CD1c-positive myeloid dendritic cell (primary cell): ENCODE measurements around the gene PLEKHA6.

ENCODE experiments used
- DNase-seq: peaks from one replicate; pipeline ENCODE4 v3.0.0-alpha.2; 2016; ENCODE audit errors: extremely low spot score

PLEKHA6 gene

GRCh38 chr1:204263254-204263910 lies 96.3 kb downstream of the PLEKHA6 start:
- no peak for DNase-seq

DNA sequence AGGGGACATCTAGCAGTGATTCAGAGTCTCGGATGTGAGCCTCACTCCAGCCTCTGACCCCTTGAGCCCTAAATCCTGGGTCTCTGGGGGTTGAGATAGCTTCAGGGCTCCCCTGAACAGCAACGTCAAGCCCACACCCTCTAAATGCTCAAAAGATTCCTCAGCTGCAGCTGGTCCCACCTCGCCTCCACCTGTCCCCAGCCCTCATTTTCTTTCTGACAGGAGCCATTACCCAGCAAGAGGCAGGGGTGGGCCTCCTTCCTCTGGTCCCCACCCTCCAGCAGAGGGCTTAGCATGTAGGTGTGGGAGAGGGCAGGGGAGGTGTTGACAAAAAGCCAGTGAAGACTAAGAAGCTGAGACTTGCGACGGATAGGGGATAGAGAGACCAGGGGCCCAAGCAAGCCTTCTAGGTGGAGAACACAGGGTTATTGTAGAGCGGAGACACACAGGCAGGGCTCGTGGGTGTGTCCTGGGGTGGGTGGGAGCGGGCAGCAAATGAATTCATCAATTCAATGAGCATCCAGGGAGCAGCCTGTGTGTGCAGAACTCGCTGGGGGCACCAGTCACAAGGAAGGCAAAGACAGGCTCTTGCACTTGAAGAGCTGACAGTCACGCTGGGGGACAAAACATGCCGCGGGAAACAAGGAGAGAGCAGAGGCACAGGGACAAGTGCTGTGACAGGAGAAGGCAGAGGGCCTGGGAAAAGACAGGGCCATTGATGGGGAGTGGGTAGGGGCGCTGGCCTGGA lies 97.0 kb downstream of the PLEKHA6 start:
- no peak for DNase-seq

GRCh38 chr1:204261746-204262505 lies 97.8 kb downstream of the PLEKHA6 start:
- no peak for DNase-seq

GRCh38 chr1:204261266-204261665 lies 98.5 kb downstream of the PLEKHA6 start:
- DNase-seq: no peak

DNA sequence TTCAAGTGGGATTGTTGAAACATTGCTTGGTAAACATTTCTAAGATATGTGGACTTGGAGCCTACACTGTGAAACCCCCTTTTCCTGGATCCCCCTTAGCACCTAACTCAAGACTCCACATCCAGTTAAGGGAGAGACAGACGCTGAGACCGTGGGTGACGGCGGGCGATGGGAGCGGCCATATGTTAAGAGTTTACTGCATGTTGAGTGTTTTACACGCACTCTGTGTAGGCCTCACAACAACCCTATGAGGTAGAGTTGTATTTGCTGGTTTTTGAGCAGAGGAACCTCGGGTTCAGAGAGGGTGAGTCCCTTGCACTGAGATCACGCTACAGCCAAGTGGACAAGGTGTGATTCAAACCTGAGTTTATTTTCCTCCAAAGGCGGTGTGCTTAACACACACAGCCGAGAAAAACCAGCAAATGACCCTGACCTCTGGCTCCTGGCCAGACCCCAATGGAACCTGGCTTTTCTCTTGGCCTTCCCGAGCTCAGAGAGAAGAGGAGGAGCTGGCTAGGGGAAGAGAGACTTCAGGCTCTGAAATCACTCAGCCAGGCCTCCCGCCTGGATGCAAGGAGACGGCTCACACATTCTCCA lies 99.0 kb downstream of the PLEKHA6 start:
- no peak for DNase-seq

DNA sequence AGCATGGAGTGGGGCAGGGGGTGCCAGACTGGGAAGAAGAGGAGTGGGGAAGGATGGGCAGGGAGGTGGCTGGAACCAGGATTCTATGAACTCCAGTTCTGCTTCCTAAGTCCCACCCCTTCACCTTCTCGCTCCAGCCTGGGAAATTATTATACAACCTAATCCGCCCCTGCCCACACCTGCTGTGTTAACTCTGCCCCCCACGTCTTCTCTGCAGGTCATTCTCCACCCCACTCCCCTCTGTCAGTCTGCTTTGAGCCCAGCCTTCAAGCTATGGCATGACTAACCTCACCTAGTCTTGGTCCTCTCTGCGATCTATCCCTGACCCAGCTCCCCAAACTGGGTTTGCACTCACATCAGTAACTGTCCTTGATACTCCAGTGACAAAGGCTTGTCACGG lies 99.9 kb downstream of the PLEKHA6 start:
- DNase-seq: no peak

GRCh38 chr1:204259196-204259595 lies 100.5 kb downstream of the PLEKHA6 start:
- DNase-seq: no peak

DNA sequence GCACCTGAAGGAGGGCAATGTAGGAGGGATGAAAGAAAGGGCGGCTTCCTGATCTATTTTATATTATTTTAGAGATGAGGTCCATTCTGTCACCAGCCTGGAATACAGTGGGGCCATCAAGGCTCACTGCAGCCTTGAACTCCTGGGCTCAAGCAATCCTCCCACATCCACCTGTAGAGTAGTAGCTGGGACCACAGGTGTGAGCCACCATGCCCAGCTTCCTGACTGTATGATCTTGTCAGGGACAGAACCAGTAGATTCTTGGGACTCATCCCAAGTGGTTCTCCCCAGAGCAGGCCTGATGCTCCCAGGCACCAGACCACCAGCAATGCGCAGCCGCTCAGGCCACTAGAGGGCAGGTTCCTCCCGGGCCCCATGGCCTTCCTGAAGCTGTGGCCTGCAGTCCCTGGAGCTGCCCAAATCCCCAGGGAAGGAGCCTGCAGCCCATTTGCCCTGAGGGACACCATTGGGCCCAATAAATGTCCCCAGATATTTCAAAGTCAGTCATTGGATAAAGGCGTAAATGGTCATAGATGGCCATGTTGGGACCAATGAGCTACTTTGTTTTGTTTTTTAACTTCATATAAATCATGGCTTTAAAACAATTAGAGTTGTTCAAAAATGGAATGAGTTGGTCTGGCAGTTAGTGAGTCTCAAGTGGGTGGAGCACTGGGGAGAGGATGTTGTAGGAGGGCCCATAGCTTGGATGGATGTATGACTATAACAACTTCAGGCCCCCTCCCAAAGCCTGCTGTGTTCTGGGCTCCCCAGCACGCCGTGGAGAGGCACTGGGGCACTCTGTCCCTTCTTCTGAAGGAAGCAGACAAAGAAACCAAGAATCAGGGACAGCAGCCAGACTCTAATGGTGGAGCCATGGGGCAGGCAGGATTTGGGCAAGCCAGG lies 101.3 kb downstream of the PLEKHA6 start:
- DNase-seq: peak; percentile 53

DNA sequence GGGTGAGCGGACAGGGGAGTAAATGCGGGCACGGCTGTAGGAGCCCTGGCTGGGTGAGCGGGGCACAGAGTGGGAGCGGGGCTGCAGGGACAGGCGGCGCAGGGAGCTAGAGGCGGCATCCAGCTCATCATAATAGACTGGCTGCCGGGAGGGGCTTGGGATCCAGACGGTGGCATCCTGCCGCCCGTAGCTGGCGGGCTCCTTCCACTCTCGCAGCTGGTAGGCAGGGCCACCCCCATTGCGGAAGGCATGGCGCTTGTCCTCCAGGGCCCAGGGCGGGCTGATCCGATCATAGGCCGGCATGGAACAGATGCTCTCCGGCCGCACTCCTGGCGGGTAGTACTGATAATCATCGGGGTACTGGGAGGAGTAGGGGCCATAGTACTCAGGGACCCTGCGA lies 102.3 kb downstream of the PLEKHA6 start:
- DNase-seq: no peak

- DNase-seq: no peak
Measured at GRCh38 chr1:204256531-204256930, 103.2 kb downstream of the PLEKHA6 start.

- DNase-seq: no peak
Measured at GRCh38 chr1:204255966-204256365, 103.8 kb downstream of the PLEKHA6 start.

GRCh38 chr1:204255225-204255624 lies 104.5 kb downstream of the PLEKHA6 start:
- DNase-seq: no peak

DNA sequence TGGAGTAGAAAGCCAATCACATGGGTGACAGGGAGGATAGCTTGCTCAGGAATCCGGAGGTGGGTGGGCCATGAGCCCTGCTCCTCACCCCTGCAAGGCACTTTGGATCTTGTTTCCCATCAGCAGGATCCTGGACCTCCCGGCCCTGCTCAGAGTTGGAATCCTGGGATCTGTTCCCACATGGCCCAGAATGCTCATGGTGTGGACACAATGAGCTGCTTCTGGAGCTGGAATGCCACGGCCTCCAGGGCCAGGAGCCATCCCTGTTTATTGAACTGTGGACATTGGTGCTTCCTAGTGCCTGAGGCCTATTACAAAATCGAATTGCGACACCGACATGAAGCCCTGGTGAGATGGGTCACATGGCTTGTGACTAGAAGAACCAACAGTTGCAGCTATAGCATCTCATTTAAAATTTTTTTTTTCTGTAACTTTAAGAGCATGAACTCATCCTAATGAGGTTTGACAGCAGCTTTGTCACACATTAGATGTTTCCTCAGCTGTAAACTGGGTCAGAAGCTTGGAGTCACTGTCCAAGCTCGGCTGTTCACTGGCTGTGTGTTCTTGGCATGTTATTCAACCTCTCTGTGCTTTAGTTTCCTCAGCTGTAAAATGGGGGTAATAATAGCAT lies 105.6 kb downstream of the PLEKHA6 start:
- peak; percentile 65 for DNase-seq

DNA sequence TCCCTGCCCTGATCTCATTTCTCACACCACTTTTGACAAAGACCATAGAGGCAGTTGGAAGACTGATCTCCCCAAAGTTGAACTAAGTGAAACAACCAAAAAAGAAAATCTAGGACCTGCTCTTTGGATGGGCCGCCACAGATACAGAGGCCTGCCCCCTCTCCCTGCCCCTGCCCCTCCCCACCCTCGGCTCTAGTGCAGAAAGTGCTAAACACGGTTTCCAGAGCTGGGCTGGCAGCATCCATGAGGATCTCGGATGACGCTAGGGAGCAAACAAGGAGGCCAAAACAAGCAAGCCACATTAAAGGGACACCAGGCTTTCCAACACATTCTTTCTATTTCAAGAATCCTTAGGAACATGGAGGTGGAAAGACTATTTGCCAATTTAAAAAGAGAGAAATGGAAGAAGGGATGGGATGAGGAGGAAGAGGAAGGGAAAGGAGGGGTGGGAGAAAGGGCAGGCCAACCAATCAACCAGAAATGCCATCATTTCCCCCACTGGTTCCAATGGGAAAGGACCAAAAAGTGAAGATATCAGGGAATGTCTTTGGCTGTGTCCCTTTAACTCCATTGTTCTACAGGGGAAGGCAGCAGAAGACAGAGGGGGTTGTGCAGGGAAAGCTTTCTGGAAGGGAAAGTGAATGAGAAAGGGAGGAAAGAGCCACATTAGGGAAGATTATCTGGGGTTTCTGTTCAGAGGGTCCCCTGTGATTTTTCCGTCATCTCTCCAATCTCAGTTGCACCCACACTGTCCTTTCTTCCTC lies 107.6 kb downstream of the PLEKHA6 start:
- no peak for DNase-seq

DNA sequence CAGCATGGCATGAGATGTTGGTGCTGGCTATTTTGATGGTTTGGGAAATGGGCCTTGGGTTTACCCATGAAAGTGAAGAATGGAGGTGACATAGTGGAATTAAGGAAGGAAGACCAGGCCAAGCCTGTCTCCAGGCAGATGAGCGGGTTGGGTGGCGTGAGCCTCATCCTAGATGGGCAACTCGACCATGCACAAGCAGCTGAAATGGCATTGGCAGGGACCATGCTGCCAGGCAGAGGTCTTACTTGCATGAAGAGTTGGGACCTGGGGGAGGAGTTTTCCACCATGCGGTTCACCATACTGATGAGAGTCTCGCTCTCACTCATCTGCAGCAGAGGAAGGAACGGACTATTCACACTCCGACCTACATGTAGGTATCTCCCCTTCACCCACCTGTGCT lies 108.4 kb downstream of the PLEKHA6 start:
- DNase-seq: no peak

GRCh38 chr1:204250428-204251030 lies 109.2 kb downstream of the PLEKHA6 start:
- no peak for DNase-seq

GRCh38 chr1:204249736-204250427 lies 109.8 kb downstream of the PLEKHA6 start:
- DNase-seq: no peak

DNA sequence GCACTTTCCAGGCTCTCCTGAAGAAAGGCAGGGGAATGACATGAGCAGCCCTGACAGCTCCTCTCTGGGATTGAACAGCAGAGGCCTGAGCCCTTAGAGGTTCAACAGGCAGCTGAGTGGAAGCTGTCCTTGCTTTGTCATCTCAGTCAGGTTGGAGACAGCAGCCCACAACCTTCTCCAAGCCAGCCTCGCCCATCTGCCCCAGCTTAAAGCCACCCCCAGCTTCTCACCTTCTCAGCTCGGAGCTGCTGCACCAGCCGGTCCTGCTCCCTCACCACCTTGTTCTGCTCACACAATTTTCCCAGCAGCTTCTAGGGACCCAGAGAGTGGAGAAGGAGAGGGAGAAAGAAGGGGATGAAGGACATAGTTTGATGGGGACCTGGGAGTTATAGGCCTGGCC lies 110.8 kb downstream of the PLEKHA6 start:
- DNase-seq: no peak

GRCh38 chr1:204246876-204247275 lies 112.9 kb downstream of the PLEKHA6 start:
- DNase-seq: no peak
